ENCODE measurements around the gene SHC2.

GRCh38 chr19:406971-407510, 53.8 kb downstream of the SHC2 start:
- TF ChIP-seq RAD21 (IDR thresholded peaks at IDR 0.05; ENCODE audit: low read length) (no peak), CTCF (IDR thresholded peaks at IDR 0.05) (no peak), USF1 (IDR thresholded peaks at IDR 0.05; ENCODE audit: borderline replicate concordance, low read depth) (no peak), POLR2AphosphoS5 (IDR thresholded peaks at IDR 0.05; ENCODE audit: low read depth, low read length) (no peak), YY1 (IDR thresholded peaks at IDR 0.05; ENCODE audit: low read depth) (no peak), ZBTB33 (IDR thresholded peaks at IDR 0.05; ENCODE audit: borderline replicate concordance, low read depth) (no peak), MXI1 (IDR thresholded peaks at IDR 0.05; ENCODE audit: low read depth, low read length) (no peak)
